Mammary epithelial cell (primary cell): Measurements from ENCODE around the gene NBAS.

Experiments
- CTCF ChIP-seq, 2 donors: IDR thresholded peaks in 1 of 2; conservative IDR thresholded peaks in 1 of 2; 2 replicates each; pipeline ENCODE4 v1.5.1; 2011 to 2012; ENCODE audit warnings: inconsistent platforms in 2 of 2, low read length in 2 of 2, mild to moderate bottlenecking in 2 of 2, control low read depth in 1 of 2, low read depth in 1 of 2; ENCODE audit not compliant: insufficient read depth in 1 of 2; ENCODE audit errors: extremely low read depth in 1 of 2
- EZH2 ChIP-seq: IDR thresholded peaks from 2 replicates; pipeline ENCODE4 v1.6.1; 2012; ENCODE audit warnings: low read length, inconsistent platforms, borderline replicate concordance

GRCh38 chr2:15180379-15180778 is 380.8 kb downstream of the NBAS start:
- no peak for TF ChIP-seq CTCF (conservative IDR thresholded peaks at IDR 0.05 in 1 of 2, IDR thresholded peaks at IDR 0.05 in 1 of 2; ENCODE audit: extremely low read depth in 1 of 2, insufficient read depth in 1 of 2, low read depth in 1 of 2, low read length in 2 of 2)
- no peak for TF ChIP-seq EZH2
